ENCODE measurements around the gene HEATR5A.

GRCh38 chr14:31395119-31395518 is 25.2 kb downstream of the HEATR5A start:
- TF ChIP-seq POLR2A (IDR thresholded peaks at IDR 0.05) (no peak), CTCF (IDR thresholded peaks at IDR 0.05) (no peak), POLR2AphosphoS5 (IDR thresholded peaks at IDR 0.05) (no peak), EP300 (IDR thresholded peaks at IDR 0.05) (no peak)

Measured in gastroesophageal sphincter (tissue), 3 donors.